HG03066 (cell line): Measurements from ENCODE around the gene NEDD4.
"Not testable (repeated sequence)": the region's sequence is repeated elsewhere in the genome, so short reads cannot be mapped to it uniquely, and the experiment has no call there.

Experiments
- ATAC-seq: cut with Tn5 transposase; IDR thresholded peaks from one replicate; pipeline ENCODE4 v1.9.1; 2021; ENCODE audit warnings: low read depth; ENCODE audit not compliant: unreplicated experiment

NEDD4 gene

GRCh38 chr15:55842897-55843296 lies 150.5 kb downstream of the NEDD4 start:
- ATAC-seq, result not testable (repeated sequence)

- ATAC-seq, result no peak
Observed at GRCh38 chr15:55835866-55836265, 157.5 kb downstream of the NEDD4 start.

- no peak for ATAC-seq
Observed at GRCh38 chr15:55834331-55834730, 159.1 kb downstream of the NEDD4 start.

- no peak for ATAC-seq
Observed at GRCh38 chr15:55829826-55830225, 163.6 kb downstream of the NEDD4 start.

- no peak for ATAC-seq
Observed at GRCh38 chr15:55827955-55828354, 165.5 kb downstream of the NEDD4 start.

- no peak for ATAC-seq
Observed at GRCh38 chr15:55827204-55827603, 166.2 kb downstream of the NEDD4 start.

- no peak for ATAC-seq
Observed at GRCh38 chr15:55824857-55825613, 168.4 kb downstream of the NEDD4 start.

GRCh38 chr15:55823699-55824340 lies 169.6 kb downstream of the NEDD4 start:
- ATAC-seq, result no peak

- ATAC-seq, result no peak
Observed at GRCh38 chr15:55823191-55823670, 170.2 kb downstream of the NEDD4 start.

GRCh38 chr15:55821740-55822139 lies 171.7 kb downstream of the NEDD4 start:
- ATAC-seq, result not testable (repeated sequence)

GRCh38 chr15:55820043-55820442 lies 173.4 kb downstream of the NEDD4 start:
- no peak for ATAC-seq

- no peak for ATAC-seq
Observed at GRCh38 chr15:55819397-55820034, 173.9 kb downstream of the NEDD4 start.

- ATAC-seq, result no peak
Observed at GRCh38 chr15:55816017-55816416, 177.4 kb downstream of the NEDD4 start.

- ATAC-seq, result no peak
Observed at GRCh38 chr15:55802600-55803376, 190.6 kb downstream of the NEDD4 start.

- ATAC-seq, result no peak
Observed at GRCh38 chr15:55800216-55800615, 193.2 kb downstream of the NEDD4 start.

- ATAC-seq, result peak; percentile 58
Observed at GRCh38 chr15:55799291-55800212, 193.9 kb downstream of the NEDD4 start.

GRCh38 chr15:55796321-55796965 lies 197.0 kb downstream of the NEDD4 start:
- ATAC-seq, result no peak

- no peak for ATAC-seq
Observed at GRCh38 chr15:55795031-55795430, 198.4 kb downstream of the NEDD4 start.
